Cardiac muscle cell (in vitro differentiated cells and primary cell): Measurements from ENCODE around the gene HSPA12B. TPM values are rescaled to one million over a fixed set of nuclear protein-coding genes. Genes with fewer than 3 reads are reported as not detected.

Source experiments
- DNase-seq, 2 donors: peaks; one replicate each; pipeline versions ENCODE4 v3.0.0 to v3.0.0-alpha.2; 2010 to 2017; ENCODE audit warnings: low read depth in 1 of 2, low spot score in 1 of 2
- H3K27ac ChIP-seq: fragments of 200-600 bp; sonication (generic); 2 replicates; pipeline ENCODE4 v1.5.1; 2016
- H3K27me3 ChIP-seq: fragments of 200-600 bp; sonication (generic); 2 replicates; pipeline ENCODE4 v1.6.0; 2016; ENCODE audit warnings: control low read depth
- H3K36me3 ChIP-seq: fragments of 200-600 bp; sonication (generic); 2 replicates; pipeline ENCODE4 v1.5.1; 2016; ENCODE audit warnings: control low read depth
- H3K4me1 ChIP-seq: fragments of 200-600 bp; sonication (generic); 2 replicates; pipeline ENCODE4 v1.8.1; 2017; ENCODE audit warnings: low read depth, mild to moderate bottlenecking, mixed run types
- H3K4me3 ChIP-seq: fragments of 200-600 bp; sonication (generic); 2 replicates; pipeline ENCODE4 v1.5.1; 2016; ENCODE audit warnings: mild to moderate bottlenecking
- H3K9me3 ChIP-seq: fragments of 200-600 bp; sonication (generic); 2 replicates; pipeline ENCODE4 v1.5.1; 2017; ENCODE audit warnings: low read depth, mild to moderate bottlenecking, control low read depth
- CTCF ChIP-seq: IDR thresholded peaks from 2 replicates; pipeline ENCODE4 v1.5.1; 2012; ENCODE audit warnings: low read depth, mild to moderate bottlenecking, low read length
- polyA plus RNA-seq: library from polyadenylated mRNA; unstranded; fragments of >200 nt; fragmentation: Nextera tagmentation; extraction: Ambion mirVana; gene quantifications from 2 replicates; pipeline ENCODE4 v1.2.1, GENCODE V29; 2016
- total RNA-seq: library from RNA; depleted of rRNA; stranded (reverse); fragments of >200 nt; gene quantifications from 2 replicates; pipeline ENCODE4 v1.2.3, GENCODE V29; 2016

HSPA12B gene
- total and polyA plus RNA-seq, 2 experiments from 2014 or later = 0.92 TPM; not detected in 1

GRCh38 chr20:3698591-3699001 lies 33.9 kb upstream of the HSPA12B start:
- no peak overlapping the region for H3K4me3 ChIP-seq
- no peaks in the 10 kb centered on the region for H3K36me3 ChIP-seq
- H3K9me3 ChIP-seq = peaks cover 4% of the 10 kb centered on the region
- no peaks in the 10 kb centered on the region for H3K4me1 ChIP-seq
- DNase-seq = no peak
- no peaks in the 10 kb centered on the region for H3K27me3 ChIP-seq
- TF ChIP-seq CTCF = no peak
- H3K27ac ChIP-seq = no peak overlapping the region

GRCh38 chr20:3699037-3699436 lies 33.4 kb upstream of the HSPA12B start:
- Histone ChIP-seq H3K9me3 (peaks cover 4% of the 10 kb centered on the region), H3K27me3 (no peaks in the 10 kb centered on the region), H3K36me3 (no peaks in the 10 kb centered on the region), H3K27ac (no peak overlapping the region), H3K4me1 (no peaks in the 10 kb centered on the region), H3K4me3 (no peak overlapping the region)
- no peak for DNase-seq
- TF ChIP-seq CTCF = no peak

- no peak for DNase-seq
- Histone ChIP-seq H3K4me1 (no peaks in the 10 kb centered on the region), H3K36me3 (no peaks in the 10 kb centered on the region), H3K27ac (no peak overlapping the region), H3K27me3 (no peaks in the 10 kb centered on the region), H3K9me3 (peaks cover 1% of the 10 kb centered on the region), H3K4me3 (no peak overlapping the region)
- TF ChIP-seq CTCF = no peak
These were observed 31.2 kb upstream of the HSPA12B start for GRCh38 chr20:3701061-3701998.

- H3K4me1 ChIP-seq = no peaks in the 10 kb centered on the region
- no peak for TF ChIP-seq CTCF
- no peak for DNase-seq
These were observed 29.7 kb upstream of the HSPA12B start for GRCh38 chr20:3702611-3703391.

GRCh38 chr20:3704087-3704486 lies 28.4 kb upstream of the HSPA12B start:
- no peaks in the 10 kb centered on the region for H3K36me3 ChIP-seq
- no peaks in the 10 kb centered on the region for H3K9me3 ChIP-seq
- H3K27me3 ChIP-seq = no peaks in the 10 kb centered on the region
- H3K27ac ChIP-seq = no peak overlapping the region
- DNase-seq = no peak
- H3K4me3 ChIP-seq = no peak overlapping the region
- TF ChIP-seq CTCF = no peak
- no peaks in the 10 kb centered on the region for H3K4me1 ChIP-seq

More at GRCh38 chr20:3702611-3703391, 29.7 kb upstream of the HSPA12B start:
- no peak overlapping the region for H3K27ac ChIP-seq
- no peaks in the 10 kb centered on the region for H3K9me3 ChIP-seq
- no peaks in the 10 kb centered on the region for H3K27me3 ChIP-seq
- H3K36me3 ChIP-seq = no peaks in the 10 kb centered on the region
- no peak overlapping the region for H3K4me3 ChIP-seq
